Lung microvascular endothelial cell (primary cell): ENCODE measurements around the gene ANKRD27. TPM values are rescaled to one million over a fixed set of nuclear protein-coding genes. Genes with fewer than 3 reads are reported as not detected.
A peak's percentile ranks its signal among the peaks of the same experiment; 100 is the strongest.
"Not testable (repeated sequence)": the region's sequence is repeated elsewhere in the genome, so short reads cannot be mapped to it uniquely, and the experiment has no call there.

Source experiments
- DNase-seq, 2 donors: peaks; one replicate each; pipeline versions ENCODE4 v3.0.0 to v3.0.0-alpha.2; 2010; ENCODE audit warnings: low read depth in 2 of 2
- total RNA-seq: library from RNA; depleted of rRNA; stranded (reverse); fragments of >200 nt; gene quantifications from 2 replicates; pipeline ENCODE4 v1.2.1, GENCODE V29; 2014

The ANKRD27 gene
- total RNA-seq, 1 donor from 2014 or later: 31.9 TPM

GRCh38 chr19:32691291-32691951 lies 16.4 kb upstream of the ANKRD27 start, which contains the start of gene NUDT19:
TSS of gene NUDT19 (plus strand) at chr19:32691821. CDS start at chr19:32691961, 140 bp downstream.
- DNase-seq: peak; percentile 85 to 90

GRCh38 chr19:32688311-32688710 lies 13.3 kb upstream of the ANKRD27 start:
- peak; percentile 19 to 27 for DNase-seq

- no peak for DNase-seq
Measured at GRCh38 chr19:32687681-32688080, 12.7 kb upstream of the ANKRD27 start.

GRCh38 chr19:32686847-32687475 lies 12.0 kb upstream of the ANKRD27 start:
- DNase-seq: no peak

GRCh38 chr19:32682317-32682716 lies 7.3 kb upstream of the ANKRD27 start:
- no peak for DNase-seq

- DNase-seq: no peak
Measured at GRCh38 chr19:32680986-32681385, 6.0 kb upstream of the ANKRD27 start.

GRCh38 chr19:32677657-32678056 lies 2.7 kb upstream of the ANKRD27 start:
- DNase-seq: no peak

- no peak for DNase-seq
Measured at GRCh38 chr19:32676895-32677359, 1.9 kb upstream of the ANKRD27 start.

GRCh38 chr19:32676186-32676894 lies 1.4 kb upstream of the ANKRD27 start:
- peak; percentile 19 to 37 for DNase-seq

- peak; percentile 79 to 85 for DNase-seq
Measured at GRCh38 chr19:32675720-32676185, 773 bp upstream of the ANKRD27 start, which contains the start of gene RGS9BP. TSS of gene RGS9BP (plus strand) at chr19:32675848. CDS start at chr19:32676264, 416 bp downstream.

GRCh38 chr19:32674153-32674930 lies 638 bp downstream of the ANKRD27 start:
- peak in 1 of 2 donors; percentile 26 for DNase-seq

- no peak for DNase-seq
Measured at GRCh38 chr19:32673573-32673972, 1.4 kb downstream of the ANKRD27 start.

- no peak for DNase-seq
Measured at GRCh38 chr19:32672841-32673240, 2.1 kb downstream of the ANKRD27 start.

GRCh38 chr19:32671883-32672593 lies 2.9 kb downstream of the ANKRD27 start:
- DNase-seq: no peak

- no peak for DNase-seq
Measured at GRCh38 chr19:32669310-32669709, 5.7 kb downstream of the ANKRD27 start.

GRCh38 chr19:32666084-32666483 lies 8.9 kb downstream of the ANKRD27 start:
- DNase-seq: no peak

GRCh38 chr19:32662186-32662585 lies 12.8 kb downstream of the ANKRD27 start:
- DNase-seq: peak; percentile 91 to 95

GRCh38 chr19:32661318-32661717 lies 13.7 kb downstream of the ANKRD27 start:
- DNase-seq: no peak

GRCh38 chr19:32658527-32658926 lies 16.5 kb downstream of the ANKRD27 start:
- DNase-seq: no peak

- DNase-seq: no peak
Measured at GRCh38 chr19:32658075-32658474, 16.9 kb downstream of the ANKRD27 start.

GRCh38 chr19:32656379-32656778 lies 18.6 kb downstream of the ANKRD27 start:
- DNase-seq: not testable (repeated sequence)
